Stomach (tissue), 4 donors: ENCODE measurements around the gene CERS6.

Source experiments
- EP300 ChIP-seq: sonication (generic); formaldehyde crosslinking; IDR thresholded peaks from one replicate; pipeline ENCODE4 v1.6.1; 2017; ENCODE audit warnings: antibody characterized with exemption
- POLR2A ChIP-seq, 4 donors: fragments of 450-650 bp; IDR thresholded peaks; one replicate each; pipeline ENCODE4 v1.6.1; 2016; ENCODE audit warnings: antibody characterized with exemption in 4 of 4, control low read depth in 2 of 4, mild to moderate bottlenecking in 1 of 4, moderate library complexity in 1 of 4
- TF ChIP-seq, protein P1 (sequence below), 7 experiments: fragments of 450-650 bp in 4 of 7; fragments of 200-600 bp in 3 of 7; sonication (generic) in 3 of 7; IDR thresholded peaks; one replicate each; pipeline ENCODE4 v1.5.1; 2016 to 2019; ENCODE audit warnings: antibody characterized with exemption in 7 of 7, control low read depth in 2 of 7, mild to moderate bottlenecking in 1 of 7

DNA sequence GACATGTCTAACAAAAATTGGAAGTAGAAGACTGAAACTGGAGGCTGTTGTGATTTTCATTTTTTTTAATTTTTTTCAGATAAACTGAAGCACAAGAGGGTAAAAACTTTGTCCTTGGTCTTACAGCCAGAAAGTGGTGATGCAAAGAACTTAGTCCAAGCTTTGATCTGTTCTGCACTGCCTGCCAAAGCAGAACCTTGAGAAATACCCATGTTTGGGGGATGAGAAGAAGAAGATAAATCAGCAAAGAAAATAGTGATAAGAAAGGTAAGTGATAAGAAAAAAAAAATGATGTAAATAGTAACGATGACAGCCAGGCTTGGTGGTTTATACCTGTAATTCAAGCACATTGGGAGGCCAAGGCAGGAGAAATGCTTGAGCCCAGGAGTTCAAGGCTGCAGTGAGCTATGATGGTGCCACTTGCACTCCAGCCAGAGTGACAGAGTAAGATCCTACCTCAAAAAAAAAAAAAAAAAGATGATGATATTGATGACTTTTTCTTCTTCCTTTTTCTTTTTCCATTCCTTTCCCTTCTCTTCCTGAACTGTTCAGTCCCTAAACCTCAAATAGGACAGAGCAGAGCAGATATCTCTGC, 331.8 kb downstream of the CERS6 start:
- TF ChIP-seq POLR2A (IDR thresholded peaks at IDR 0.05) (no peak), EP300 (no peak)
- TF ChIP-seq, protein P1, sequence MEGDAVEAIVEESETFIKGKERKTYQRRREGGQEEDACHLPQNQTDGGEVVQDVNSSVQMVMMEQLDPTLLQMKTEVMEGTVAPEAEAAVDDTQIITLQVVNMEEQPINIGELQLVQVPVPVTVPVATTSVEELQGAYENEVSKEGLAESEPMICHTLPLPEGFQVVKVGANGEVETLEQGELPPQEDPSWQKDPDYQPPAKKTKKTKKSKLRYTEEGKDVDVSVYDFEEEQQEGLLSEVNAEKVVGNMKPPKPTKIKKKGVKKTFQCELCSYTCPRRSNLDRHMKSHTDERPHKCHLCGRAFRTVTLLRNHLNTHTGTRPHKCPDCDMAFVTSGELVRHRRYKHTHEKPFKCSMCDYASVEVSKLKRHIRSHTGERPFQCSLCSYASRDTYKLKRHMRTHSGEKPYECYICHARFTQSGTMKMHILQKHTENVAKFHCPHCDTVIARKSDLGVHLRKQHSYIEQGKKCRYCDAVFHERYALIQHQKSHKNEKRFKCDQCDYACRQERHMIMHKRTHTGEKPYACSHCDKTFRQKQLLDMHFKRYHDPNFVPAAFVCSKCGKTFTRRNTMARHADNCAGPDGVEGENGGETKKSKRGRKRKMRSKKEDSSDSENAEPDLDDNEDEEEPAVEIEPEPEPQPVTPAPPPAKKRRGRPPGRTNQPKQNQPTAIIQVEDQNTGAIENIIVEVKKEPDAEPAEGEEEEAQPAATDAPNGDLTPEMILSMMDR (IDR thresholded peaks at IDR 0.05) = no peak
